K562 (cell line): ENCODE measurements around the gene NT5C1A. TPM values are rescaled to one million over a fixed set of nuclear protein-coding genes. Genes with fewer than 3 reads are reported as not detected.

Experiments used
- ATAC-seq: fragments of 200-7000 bp; cut with Tn5 transposase; 3 replicates; pipeline ENCODE4 v1.9.1; 2020; ENCODE audit warnings: moderate library complexity
- BruUV-seq: library from RNA; stranded (reverse); fragments of 400-500 nt; replicated peaks from 2 replicates; lab custom pipeline; 2021; lab: Mats Ljungman, UMichigan
- CTCF ChIA-PET: fragments of 300-600 bp; formaldehyde crosslinking; extraction: SDS; loops from one replicate; lab custom pipeline; 2021; ENCODE audit warnings: low intra/inter-chr PET ratio; lab: Yijun Ruan, JAX
- POLR2A ChIA-PET: fragments of 300-600, 350-650 bp; sonication (Branson Sonifier 250); formaldehyde crosslinking; extraction: SDS; loops from one replicate; lab custom pipeline; 2021; ENCODE audit warnings: antibody characterized with exemption, inconsistent platforms; lab: Yijun Ruan, JAX
- DNase-seq, 4 experiments: peaks; one replicate each; pipeline versions ENCODE4 v3.0.0 to v3.0.0-alpha.2; 2011 to 2018; ENCODE audit warnings: low spot score in 3 of 4, mixed read lengths in 3 of 4; ENCODE audit errors: extremely low read depth in 1 of 4
- FAIRE-seq: peaks from 2 replicates; lab custom pipeline; 2011; peaks lifted over from hg19 to GRCh38; lab: Jason Lieb, UNC
- H2AFZ ChIP-seq: 2 replicates; pipeline ENCODE4 v1.6.0; 2011; ENCODE audit warnings: low read depth, low read length, control low read depth, inconsistent platforms
- H3K27ac ChIP-seq: fragments of 200-600 bp; 3 replicates; pipeline ENCODE4 v1.8.0; 2011; ENCODE audit warnings: low read depth, mild to moderate bottlenecking, control low read depth, inconsistent platforms, low read length, moderate library complexity, mixed read lengths; ENCODE audit errors: extremely low read depth
- H3K27me3 ChIP-seq, 2 experiments: fragments of 300-600 bp in 1 of 2; 2 replicates in 1 of 2; 3 replicates in 1 of 2; pipeline versions ENCODE4 v1.6.0 to v1.8.0; 2011; ENCODE audit warnings: inconsistent platforms in 2 of 2, low read length in 2 of 2, mild to moderate bottlenecking in 1 of 2, mixed read lengths in 1 of 2, moderate library complexity in 1 of 2; ENCODE audit not compliant: control insufficient read depth in 2 of 2, insufficient read depth in 2 of 2
- H3K36me3 ChIP-seq: fragments of 300-600 bp; 3 replicates; pipeline ENCODE4 v1.8.0; 2011; ENCODE audit warnings: mild to moderate bottlenecking, low read length, inconsistent platforms; ENCODE audit not compliant: control insufficient read depth, insufficient read depth
- H3K4me1 ChIP-seq, 2 experiments: fragments of 200-600 bp in 1 of 2; replicated peaks in 1 of 2; 2 replicates in 1 of 2; 3 replicates in 1 of 2; pipeline versions ENCODE4 v1.5.1 to v1.8.0; 2011; ENCODE audit warnings: inconsistent platforms in 2 of 2, low read length in 2 of 2, mild to moderate bottlenecking in 1 of 2, mixed read lengths in 1 of 2, moderate library complexity in 1 of 2; ENCODE audit not compliant: control insufficient read depth in 2 of 2, insufficient read depth in 2 of 2
- H3K4me2 ChIP-seq: 2 replicates; pipeline ENCODE4 v1.6.1; 2011; ENCODE audit warnings: low read length, control low read depth, inconsistent platforms, mixed read lengths; ENCODE audit not compliant: insufficient read depth
- H3K4me3 ChIP-seq: fragments of 200-600 bp; sonication (generic), shearing (Covaris generic); 2 replicates; pipeline ENCODE4 v1.5.1; 2016; ENCODE audit warnings: control low read depth, inconsistent platforms
- H3K79me2 ChIP-seq: fragments of 200-600 bp; 3 replicates; pipeline ENCODE4 v1.8.0; 2011; ENCODE audit warnings: low read length, inconsistent platforms; ENCODE audit not compliant: control insufficient read depth, insufficient read depth
- H3K9ac ChIP-seq, 2 experiments: 2 replicates each; pipeline versions ENCODE4 v1.6.0 to v1.6.1; 2011; ENCODE audit warnings: low read depth in 2 of 2, low read length in 2 of 2, control low read depth in 1 of 2, inconsistent platforms in 1 of 2, mild to moderate bottlenecking in 1 of 2, mixed read lengths in 1 of 2; ENCODE audit not compliant: insufficient read depth in 1 of 2
- H3K9me1 ChIP-seq: one replicate; pipeline ENCODE4 v1.6.0; 2011; ENCODE audit warnings: inconsistent platforms, mild to moderate bottlenecking, low read length, moderate library complexity; ENCODE audit not compliant: control insufficient read depth, insufficient read depth
- H3K9me3 ChIP-seq: replicated peaks from 2 replicates; pipeline ENCODE4 v1.5.1; 2011; ENCODE audit warnings: low read depth, low read length, inconsistent platforms; ENCODE audit not compliant: control insufficient read depth, insufficient read depth
- H4K20me1 ChIP-seq: replicated peaks from 2 replicates; pipeline ENCODE4 v1.6.1; 2011; ENCODE audit warnings: low read length, inconsistent platforms, mixed read lengths; ENCODE audit not compliant: control insufficient read depth, insufficient read depth
- BRD4 ChIP-seq: fragments of 200-600 bp; sonication (generic); IDR thresholded peaks from 2 replicates; pipeline ENCODE4 v1.6.1; 2017; ENCODE audit warnings: inconsistent platforms
- CBFA2T2 ChIP-seq: fragments of 450-650 bp; conservative IDR thresholded peaks from 2 replicates; pipeline ENCODE4 v1.6.1; 2017; ENCODE audit warnings: mild to moderate bottlenecking
- CBFA2T3 ChIP-seq: fragments of 450-650 bp; IDR thresholded peaks from 2 replicates; pipeline ENCODE4 v1.6.1; 2017
- FOS ChIP-seq: IDR thresholded peaks from 3 replicates; pipeline ENCODE4 v1.6.1; 2011; ENCODE audit not compliant: insufficient read length; ENCODE audit errors: extremely low read depth
- IRF1 ChIP-seq: sonication (generic); formaldehyde crosslinking; IDR thresholded peaks from 2 replicates; pipeline ENCODE4 v1.8.0; 2022; ENCODE audit warnings: missing genetic modification reagents, mild to moderate bottlenecking, borderline replicate concordance
- KAT2B ChIP-seq: IDR thresholded peaks from one replicate; pipeline ENCODE4 v1.6.1; 2012; ENCODE audit warnings: low read depth, mild to moderate bottlenecking, control low read depth, inconsistent platforms, low read length, moderate library complexity
- NFYB ChIP-seq: IDR thresholded peaks from 2 replicates; pipeline ENCODE4 v1.6.1; 2011; ENCODE audit warnings: mild to moderate bottlenecking, moderate library complexity; ENCODE audit not compliant: insufficient read length; ENCODE audit errors: extremely low read depth
- PKNOX1 ChIP-seq: fragments of 450-650 bp; IDR thresholded peaks from 2 replicates; pipeline ENCODE4 v1.6.1; 2016
- STAG1 ChIP-seq: sonication (generic); formaldehyde crosslinking; IDR thresholded peaks from 2 replicates; pipeline ENCODE4 v1.5.0; 2020; ENCODE audit warnings: missing genetic modification reagents, borderline replicate concordance
- USF1 ChIP-seq: sonication (generic); formaldehyde crosslinking; IDR thresholded peaks from 2 replicates; pipeline ENCODE4 v1.9.0; 2022; ENCODE audit warnings: mild to moderate bottlenecking, missing genetic modification reagents
- USF2 ChIP-seq: sonication (generic); formaldehyde crosslinking; IDR thresholded peaks from 2 replicates; pipeline ENCODE4 v1.5.0; 2020; ENCODE audit warnings: missing genetic modification reagents
- ZNF3 ChIP-seq: fragments of 250-450 bp; sonication (Bioruptor Pico); IDR thresholded peaks from 2 replicates; pipeline ENCODE4 v1.5.0; 2021; ENCODE audit warnings: mild to moderate bottlenecking, moderate library complexity
- WGBS: fragments of 100-300 bp; shearing (Covaris generic); methylation state at CpG from one replicate; pipeline ENCODE4 v1.1.6; 2016; ENCODE audit warnings: low coverage, mixed read lengths; ENCODE audit not compliant: insufficient coverage; ENCODE audit errors: missing lambda C conversion rate; 5-methylcytosine and 5-hydroxymethylcytosine counted together
- in situ Hi-C: fragments of 300-500 bp; cut with MboI; formaldehyde crosslinking; loops from 4 replicates; pipeline ENCODE4 v1.15.0; 2018; ENCODE audit warnings: inconsistent platforms, mixed read lengths
- intact Hi-C: fragments of 100-400 bp; cut with micrococcal nuclease; formaldehyde crosslinking; loops from 2 replicates; pipeline ENCODE4 v1.14.2; 2022
- polyA plus RNA-seq, 8 experiments: library from polyadenylated mRNA; depleted of rRNA in 4 of 8; stranded (reverse) in 5 of 8; unstranded in 3 of 8; fragments of >200 nt; fragmentation: Nextera tagmentation in 2 of 8; fragmentation: Illumina TruSeq in 1 of 8; extraction: Ambion mirVana in 2 of 8; extraction: Trizol in 1 of 8; gene quantifications; 2 replicates each; pipeline versions ENCODE4 v1.2.1 to v1.2.3, GENCODE V29; 2011 to 2014; ENCODE audit warnings: inconsistent platforms in 1 of 8, missing spikeins in 1 of 8
- total RNA-seq, 7 experiments: library from RNA; depleted of rRNA in 6 of 7; stranded (reverse); fragments of >200 nt in 6 of 7; fragmentation: Illumina TruSeq in 2 of 7; extraction: Trizol in 2 of 7; gene quantifications; 2 replicates each; pipeline versions ENCODE4 v1.2.1 to v1.2.3, GENCODE V29; 2011 to 2021; ENCODE audit warnings: low replicate concordance in 1 of 7

The NT5C1A gene
- total and polyA plus RNA-seq, 9 of the 15 experiments (the other 6 are each of a cell fraction or from before 2014, with no cell fraction given): not detected

- WGBS: 19% methylated on average over 8 of the region's 8 CpGs
Measured at GRCh38 chr1:39663559-39663958, 8.3 kb downstream of the NT5C1A start.

More at GRCh38 chr1:39663559-39663958, 8.3 kb downstream of the NT5C1A start:
- Histone ChIP-seq H3K27me3 (peaks cover 13 to 50% of the 10 kb centered on the region in 2 experiments), H3K27ac (no peak overlapping the region), H3K4me1 (peaks cover 0 to 3% of the 10 kb centered on the region in 2 experiments; a peak in 2 of 5 replicates), H4K20me1 (no peaks in the 10 kb centered on the region), H3K9me3 (no peaks in the 10 kb centered on the region), H2AFZ (peak overlapping the region; percentile 65), H3K9ac (no peak overlapping the region; a peak in 1 of 4 replicates), H3K9me1 (peaks cover 2% of the 10 kb centered on the region)
- POLR2A ChIA-PET: no interaction called here
- 0 out of 2 replicates have a peak, but pooled peaks have one; percentile 8 for TF ChIP-seq STAG1
- TF ChIP-seq ZNF3 (CRISPR knock-in tag): no peak
- peak; percentile 24 for TF ChIP-seq FOS
- peak; percentile 41 for TF ChIP-seq CBFA2T3
- TF ChIP-seq USF1 (CRISPR knock-in tag): peak; percentile 38; the same call in 1 of the 2 replicates
- TF ChIP-seq CBFA2T2: peak; percentile 30; the same call in 1 of the 2 replicates
- TF ChIP-seq BRD4: no peak
- no peak for TF ChIP-seq KAT2B
- no peak for TF ChIP-seq IRF1
- peak; percentile 67; the same call in 1 of the 2 replicates for TF ChIP-seq PKNOX1
- TF ChIP-seq NFYB: peak; percentile 36
- peak; percentile 5; the same call in 1 of the 2 replicates for TF ChIP-seq USF2 (CRISPR knock-in tag)
- TF ChIP-seq, all 486 proteins: peak for 8
- Histone ChIP-seq H3K4me2 (peak overlapping the region; percentile 42; the same call in 1 of the 2 replicates), H3K79me2 (no peaks in the 10 kb centered on the region), H3K4me3 (no peak overlapping the region), H3K36me3 (no peaks in the 10 kb centered on the region)
- FAIRE-seq: peak; percentile 81
- in situ Hi-C loops (no loop called here), intact Hi-C loops (no loop called here)
- ATAC-seq: peak; percentile 91
- peak; percentile 47 to 78 (median 56) for DNase-seq
- CTCF ChIA-PET: no interaction called here
- BruUV-seq: no TSS peak
